ENCODE data around the gene ARMC7.

GRCh38 chr17:75090871-75091854 lies 18.6 kb upstream of the ARMC7 start:
- TF ChIP-seq POLR2A (IDR thresholded peaks at IDR 0.05) (no peak), CTCF (IDR thresholded peaks at IDR 0.05) (no peak), POLR2AphosphoS5 (IDR thresholded peaks at IDR 0.05; ENCODE audit: insufficient read depth in 1 of 2, low read depth in 1 of 2) (peak in 1 of 2 donors; percentile 53)
